OCI-LY7 (cell line): ENCODE results near the gene DAND5. TPM values are rescaled to one million over a fixed set of nuclear protein-coding genes. Genes with fewer than 3 reads are reported as not detected.

Experiments
- BruUV-seq: library from RNA; stranded (reverse); fragments of 400-500 nt; replicated peaks from 2 replicates; lab custom pipeline; 2021; lab: Mats Ljungman, UMichigan
- CTCF ChIA-PET: fragments of 300-600 bp; sonication (Branson Sonifier 250); formaldehyde crosslinking; loops from one replicate; lab custom pipeline; 2022; ENCODE audit warnings: antibody characterized with exemption; ENCODE audit not compliant: unreplicated experiment; lab: Charles Lee
- POLR2A ChIA-PET: fragments of 300-600 bp; sonication (Branson Sonifier 250); formaldehyde crosslinking; loops from one replicate; lab custom pipeline; 2022; ENCODE audit warnings: antibody characterized with exemption; lab: Charles Lee
- DNase-seq: peaks from one replicate; pipeline ENCODE4 v3.0.0-alpha.2; 2015; ENCODE audit warnings: low spot score
- H2AFZ ChIP-seq: fragments of 200-600 bp; sonication (generic), shearing (Covaris generic); 2 replicates; pipeline ENCODE4 v1.6.1; 2014; ENCODE audit warnings: mild to moderate bottlenecking, antibody characterized with exemption, low read length, moderate library complexity
- H3K27ac ChIP-seq: fragments of 200-600 bp; sonication (generic); 2 replicates; pipeline ENCODE4 v1.5.1; 2014; ENCODE audit warnings: mixed run types, low read depth, mild to moderate bottlenecking, moderate library complexity, low read length, inconsistent platforms; ENCODE audit not compliant: poor library complexity, severe bottlenecking
- H3K36me3 ChIP-seq: fragments of 200-600 bp; sonication (generic); 2 replicates; pipeline ENCODE4 v1.6.1; 2014; ENCODE audit warnings: mild to moderate bottlenecking, antibody characterized with exemption, low read length, moderate library complexity, mixed read lengths; ENCODE audit not compliant: insufficient read depth
- H3K4me1 ChIP-seq: fragments of 200-600 bp; sonication (generic); 2 replicates; pipeline ENCODE4 v1.5.1; 2014; ENCODE audit warnings: mild to moderate bottlenecking, low read length; ENCODE audit not compliant: insufficient read depth, poor library complexity, severe bottlenecking
- H3K4me2 ChIP-seq: fragments of 200-600 bp; sonication (generic); 2 replicates; pipeline ENCODE4 v1.6.1; 2014; ENCODE audit warnings: mild to moderate bottlenecking, low read length
- H3K4me3 ChIP-seq: fragments of 200-600 bp; sonication (generic); 2 replicates; pipeline ENCODE4 v1.5.1; 2014; ENCODE audit warnings: mild to moderate bottlenecking, low read depth, low read length; ENCODE audit not compliant: poor library complexity, severe bottlenecking
- H3K79me2 ChIP-seq: fragments of 200-600 bp; sonication (generic); 2 replicates; pipeline ENCODE4 v1.6.1; 2016; ENCODE audit warnings: low read depth, mild to moderate bottlenecking, low read length, moderate library complexity, mixed read lengths; ENCODE audit not compliant: insufficient read depth
- H3K9me2 ChIP-seq: fragments of 200-600 bp; sonication (generic); 2 replicates; pipeline ENCODE4 v1.6.1; 2016; ENCODE audit warnings: mild to moderate bottlenecking, low read length, mixed read lengths; ENCODE audit not compliant: insufficient read depth
- H3K9me3 ChIP-seq: fragments of 200-600 bp; sonication (generic); 2 replicates; pipeline ENCODE4 v1.6.1; 2014; ENCODE audit warnings: mild to moderate bottlenecking, mixed run types, low read length, mixed read lengths
- H4K20me1 ChIP-seq: fragments of 200-600 bp; sonication (generic); 2 replicates; pipeline ENCODE4 v1.6.1; 2014; ENCODE audit warnings: mild to moderate bottlenecking, antibody characterized with exemption, low read length, moderate library complexity, mixed read lengths; ENCODE audit not compliant: insufficient read depth
- EZH2phosphoT487 ChIP-seq: fragments of 200-600 bp; sonication (generic); IDR thresholded peaks from 2 replicates; pipeline ENCODE4 v1.6.1; 2018; ENCODE audit warnings: low read depth, borderline replicate concordance, mild to moderate bottlenecking, mixed run types, antibody characterized with exemption, low read length, moderate library complexity, mixed read lengths
- intact Hi-C: fragments of 100-400 bp; cut with micrococcal nuclease; formaldehyde crosslinking; loops from one replicate; pipeline ENCODE4 v1.10.0; 2022; ENCODE audit not compliant: unreplicated experiment
- total RNA-seq, 2 experiments: library from RNA; depleted of rRNA in 1 of 2; stranded (reverse); fragments of >200 nt in 1 of 2; shearing (Covaris generic) in 1 of 2; gene quantifications; 2 replicates each; pipeline ENCODE4 v1.2.3, GENCODE V29; 2014 to 2022
- TF ChIP-seq, protein P1 (sequence below): fragments of 200-600 bp; sonication (generic); conservative IDR thresholded peaks from 2 replicates; pipeline ENCODE4 v1.5.1; 2014; ENCODE audit warnings: mild to moderate bottlenecking, antibody characterized with exemption, low read length, moderate library complexity, mixed read lengths

The DAND5 gene
- total RNA-seq, 2 experiments from 2014 or later: 0.06 to 0.84 TPM

DNA sequence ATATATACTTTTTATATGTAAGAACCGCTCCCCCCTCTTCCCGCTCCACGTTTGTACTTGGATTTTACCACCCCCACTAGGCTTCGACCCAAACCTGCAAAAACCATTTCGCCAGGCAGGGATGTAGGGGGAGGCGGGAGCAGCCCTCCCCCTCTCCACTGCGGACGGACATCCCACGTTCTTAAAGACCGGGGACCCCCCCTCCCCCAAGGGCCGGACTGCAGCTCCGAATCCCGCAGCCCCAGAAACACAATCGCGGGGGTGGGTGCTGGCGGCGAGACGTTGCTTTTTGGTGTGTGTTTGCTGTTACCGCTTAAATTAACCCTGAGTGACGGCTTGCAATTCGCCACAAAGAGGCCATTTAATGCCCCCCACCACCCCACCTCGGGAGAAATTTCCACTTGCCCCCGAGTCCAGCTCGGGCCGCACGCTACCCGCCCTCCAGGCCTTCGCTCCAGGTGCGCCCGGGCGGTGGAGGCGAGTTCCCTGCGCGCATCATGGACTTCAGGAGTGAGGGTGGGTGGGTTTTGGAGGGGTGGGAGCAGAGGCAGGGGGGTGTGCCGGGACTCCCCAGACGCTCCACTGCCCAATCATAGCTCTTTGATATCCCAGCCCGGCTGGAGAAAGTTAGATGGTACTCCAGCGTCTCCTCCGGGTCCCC is 41.7 kb downstream of the DAND5 start:
- Histone ChIP-seq H3K36me3 (no peaks in the 10 kb centered on the region), H3K27ac (no peak overlapping the region), H2AFZ (no peak overlapping the region), H3K79me2 (no peaks in the 10 kb centered on the region), H3K9me2 (no peaks in the 10 kb centered on the region), H3K4me1 (no peaks in the 10 kb centered on the region), H4K20me1 (no peaks in the 10 kb centered on the region; the same call in 1 of the 2 replicates), H3K4me3 (no peak overlapping the region), H3K4me2 (no peak overlapping the region), H3K9me3 (no peaks in the 10 kb centered on the region)
- ChIA-PET POLR2A (no interaction called here), CTCF (no interaction called here)
- intact Hi-C loops: no loop called here
- no TSS peak for BruUV-seq
- TF ChIP-seq, protein P1, sequence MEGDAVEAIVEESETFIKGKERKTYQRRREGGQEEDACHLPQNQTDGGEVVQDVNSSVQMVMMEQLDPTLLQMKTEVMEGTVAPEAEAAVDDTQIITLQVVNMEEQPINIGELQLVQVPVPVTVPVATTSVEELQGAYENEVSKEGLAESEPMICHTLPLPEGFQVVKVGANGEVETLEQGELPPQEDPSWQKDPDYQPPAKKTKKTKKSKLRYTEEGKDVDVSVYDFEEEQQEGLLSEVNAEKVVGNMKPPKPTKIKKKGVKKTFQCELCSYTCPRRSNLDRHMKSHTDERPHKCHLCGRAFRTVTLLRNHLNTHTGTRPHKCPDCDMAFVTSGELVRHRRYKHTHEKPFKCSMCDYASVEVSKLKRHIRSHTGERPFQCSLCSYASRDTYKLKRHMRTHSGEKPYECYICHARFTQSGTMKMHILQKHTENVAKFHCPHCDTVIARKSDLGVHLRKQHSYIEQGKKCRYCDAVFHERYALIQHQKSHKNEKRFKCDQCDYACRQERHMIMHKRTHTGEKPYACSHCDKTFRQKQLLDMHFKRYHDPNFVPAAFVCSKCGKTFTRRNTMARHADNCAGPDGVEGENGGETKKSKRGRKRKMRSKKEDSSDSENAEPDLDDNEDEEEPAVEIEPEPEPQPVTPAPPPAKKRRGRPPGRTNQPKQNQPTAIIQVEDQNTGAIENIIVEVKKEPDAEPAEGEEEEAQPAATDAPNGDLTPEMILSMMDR: no peak
- no peak for TF ChIP-seq EZH2phosphoT487
- no peak for DNase-seq

DNA sequence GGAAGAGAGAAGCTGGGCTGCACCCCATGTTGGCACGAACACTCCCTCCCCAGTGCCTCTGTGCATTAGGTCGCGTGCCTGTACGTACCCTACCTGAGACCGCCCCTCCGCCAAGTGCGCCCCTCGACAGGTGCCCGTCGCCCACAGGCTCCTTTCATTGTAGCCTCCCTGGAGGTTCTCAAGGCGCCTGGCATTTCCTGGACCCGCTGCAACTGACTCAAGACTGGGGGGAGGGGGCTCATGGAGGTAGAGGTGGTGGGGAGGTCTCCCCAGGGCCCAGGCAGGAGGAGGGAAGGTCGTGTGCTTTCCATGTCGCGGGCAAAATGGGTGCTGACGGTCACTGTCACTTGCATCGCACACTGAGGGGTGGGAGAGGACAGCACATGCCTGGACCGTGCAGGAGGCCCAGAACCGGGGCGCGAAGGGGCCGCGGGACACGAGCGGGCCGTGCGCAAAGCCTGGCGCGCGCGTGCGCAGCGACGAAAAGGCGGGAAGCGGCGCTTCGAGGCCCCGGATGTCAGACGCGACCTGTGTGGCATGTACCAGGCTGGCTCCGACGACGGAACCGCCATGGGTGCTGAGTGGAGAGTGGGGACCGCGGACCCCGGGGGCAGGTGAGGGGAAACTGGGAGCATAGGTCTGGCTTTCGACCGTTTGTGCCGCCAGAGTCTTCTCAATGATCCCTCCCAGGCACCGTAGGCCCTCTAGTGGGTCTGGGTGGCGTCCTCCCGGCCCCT is 42.4 kb downstream of the DAND5 start:
- intact Hi-C loops: no loop called here
- BruUV-seq: no TSS peak

More for the DNA sequence above, 42.4 kb downstream of the DAND5 start:
- no peak for DNase-seq
- no peak overlapping the region for H2AFZ ChIP-seq
- no peaks in the 10 kb centered on the region for H3K36me3 ChIP-seq
- no peaks in the 10 kb centered on the region for H3K4me1 ChIP-seq
- H3K9me2 ChIP-seq: no peaks in the 10 kb centered on the region
- TF ChIP-seq EZH2phosphoT487: no peak
- TF ChIP-seq, protein P1: no peak
- H3K4me3 ChIP-seq: no peak overlapping the region
- H3K27ac ChIP-seq: no peak overlapping the region
- ChIA-PET POLR2A (no interaction called here), CTCF (no interaction called here)
- no peaks in the 10 kb centered on the region for H3K79me2 ChIP-seq
- H3K4me2 ChIP-seq: no peak overlapping the region
- H3K9me3 ChIP-seq: no peaks in the 10 kb centered on the region
- H4K20me1 ChIP-seq: no peaks in the 10 kb centered on the region; the same call in 1 of the 2 replicates
